Lower lobe of right lung (tissue), 2 donors: ENCODE data around the gene RAB31. TPM values are rescaled to one million over a fixed set of nuclear protein-coding genes. Genes with fewer than 3 reads are reported as not detected.

Experiments used
- ATAC-seq, 2 donors: fragments of 200-7000 bp; cut with Tn5 transposase; one replicate each; pipeline ENCODE4 v1.9.1; 2020 to 2022; ENCODE audit warnings: mild to moderate bottlenecking in 2 of 2, moderate library complexity in 2 of 2
- DNase-seq: peaks from one replicate; pipeline ENCODE4 v3.0.0-alpha.2; 2020
- H3K27ac ChIP-seq: fragments of 200-600 bp; one replicate; pipeline ENCODE4 v1.8.0; 2022
- H3K27me3 ChIP-seq: fragments of 200-600 bp; one replicate; pipeline ENCODE4 v1.8.0; 2022; ENCODE audit warnings: low read depth
- H3K36me3 ChIP-seq: fragments of 200-600 bp; one replicate; pipeline ENCODE4 v1.8.0; 2022; ENCODE audit warnings: mild to moderate bottlenecking
- H3K4me1 ChIP-seq: fragments of 200-600 bp; one replicate; pipeline ENCODE4 v1.8.0; 2022
- H3K4me3 ChIP-seq: fragments of 200-600 bp; one replicate; pipeline ENCODE4 v1.8.0; 2022; ENCODE audit warnings: mild to moderate bottlenecking
- H3K9me3 ChIP-seq: fragments of 200-600 bp; one replicate; pipeline ENCODE4 v1.8.0; 2022
- intact Hi-C: fragments of 100-400 bp; cut with DNase I; formaldehyde crosslinking; loops from one replicate; pipeline ENCODE4 v1.11.0; 2022
- total RNA-seq: library from RNA; stranded (reverse); fragmentation: NEBNext Ultra II Directional; extraction: Animal tissue kit (Norgen Biotek cat#: 25700); gene quantifications from one replicate; pipeline ENCODE4 v1.2.1, GENCODE V29; 2021
- TF ChIP-seq, protein P1 (sequence below): fragments of 200-600 bp; IDR thresholded peaks from one replicate; pipeline ENCODE4 v1.8.0; 2022; ENCODE audit warnings: antibody characterized with exemption, mild to moderate bottlenecking
- donor health status: DM: no; HTN: yes; CAD: no; lungs with severe emphysema.

RAB31 gene
- total RNA-seq, 1 donor from 2014 or later, result 110 TPM

DNA sequence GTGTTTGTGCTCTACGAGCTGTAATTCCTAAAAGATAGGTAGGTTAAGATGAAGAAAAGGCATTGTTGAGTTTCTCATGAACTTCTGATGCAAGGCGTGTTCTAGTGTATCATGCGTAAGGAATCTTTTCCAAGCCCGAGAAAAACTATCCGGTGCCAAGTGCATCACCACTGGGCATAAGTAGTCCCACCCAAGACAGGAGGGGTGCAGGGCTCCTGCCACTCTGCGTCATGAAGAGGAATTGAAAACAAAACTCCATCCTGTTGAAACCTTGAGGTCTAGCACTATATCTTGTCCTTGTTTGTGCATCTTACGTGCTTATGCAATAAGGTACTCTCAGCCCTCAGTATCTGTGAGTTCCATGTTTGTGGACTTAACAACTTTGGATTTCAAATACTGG lies 45.7 kb downstream of the RAB31 start:
- H3K9me3 ChIP-seq, result no peaks in the 10 kb centered on the region
- intact Hi-C loops, result no loop called here
- no peak overlapping the region for H3K27ac ChIP-seq
- H3K27me3 ChIP-seq, result no peaks in the 10 kb centered on the region
- DNase-seq, result no peak
- no peak overlapping the region for H3K4me3 ChIP-seq
- ATAC-seq, result peak in 1 of 2 donors; percentile 37
- TF ChIP-seq, protein P1, sequence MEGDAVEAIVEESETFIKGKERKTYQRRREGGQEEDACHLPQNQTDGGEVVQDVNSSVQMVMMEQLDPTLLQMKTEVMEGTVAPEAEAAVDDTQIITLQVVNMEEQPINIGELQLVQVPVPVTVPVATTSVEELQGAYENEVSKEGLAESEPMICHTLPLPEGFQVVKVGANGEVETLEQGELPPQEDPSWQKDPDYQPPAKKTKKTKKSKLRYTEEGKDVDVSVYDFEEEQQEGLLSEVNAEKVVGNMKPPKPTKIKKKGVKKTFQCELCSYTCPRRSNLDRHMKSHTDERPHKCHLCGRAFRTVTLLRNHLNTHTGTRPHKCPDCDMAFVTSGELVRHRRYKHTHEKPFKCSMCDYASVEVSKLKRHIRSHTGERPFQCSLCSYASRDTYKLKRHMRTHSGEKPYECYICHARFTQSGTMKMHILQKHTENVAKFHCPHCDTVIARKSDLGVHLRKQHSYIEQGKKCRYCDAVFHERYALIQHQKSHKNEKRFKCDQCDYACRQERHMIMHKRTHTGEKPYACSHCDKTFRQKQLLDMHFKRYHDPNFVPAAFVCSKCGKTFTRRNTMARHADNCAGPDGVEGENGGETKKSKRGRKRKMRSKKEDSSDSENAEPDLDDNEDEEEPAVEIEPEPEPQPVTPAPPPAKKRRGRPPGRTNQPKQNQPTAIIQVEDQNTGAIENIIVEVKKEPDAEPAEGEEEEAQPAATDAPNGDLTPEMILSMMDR, result no peak
- no peaks in the 10 kb centered on the region for H3K36me3 ChIP-seq
- H3K4me1 ChIP-seq, result peaks cover 33% of the 10 kb centered on the region

DNA sequence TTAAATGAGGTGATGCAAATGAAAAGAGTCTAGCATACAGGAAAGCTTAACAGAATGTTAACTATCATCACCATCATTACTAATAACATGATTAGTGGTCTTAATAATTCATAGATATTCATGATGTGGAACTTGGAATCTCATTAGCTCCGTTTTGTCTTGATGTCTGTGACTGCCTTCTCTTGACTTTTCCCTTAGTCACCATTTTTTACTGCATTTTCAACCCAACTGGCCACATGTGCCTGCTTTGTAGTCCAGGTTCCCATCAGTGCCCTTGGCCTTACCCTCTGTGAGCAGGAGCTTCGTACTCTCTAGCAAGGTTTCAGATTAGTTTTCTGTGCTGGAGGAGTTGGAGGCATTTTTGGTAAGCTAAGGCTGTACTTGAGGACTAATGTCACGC lies 47.0 kb downstream of the RAB31 start:
- no peaks in the 10 kb centered on the region for H3K36me3 ChIP-seq
- no peak overlapping the region for H3K4me3 ChIP-seq
- no peak for DNase-seq
- peaks cover 30% of the 10 kb centered on the region for H3K4me1 ChIP-seq
- H3K9me3 ChIP-seq, result no peaks in the 10 kb centered on the region
- no peak overlapping the region for H3K27ac ChIP-seq
- H3K27me3 ChIP-seq, result no peaks in the 10 kb centered on the region
- TF ChIP-seq, protein P1, result no peak
- ATAC-seq, result no peak
- intact Hi-C loops, result no loop called here

DNA sequence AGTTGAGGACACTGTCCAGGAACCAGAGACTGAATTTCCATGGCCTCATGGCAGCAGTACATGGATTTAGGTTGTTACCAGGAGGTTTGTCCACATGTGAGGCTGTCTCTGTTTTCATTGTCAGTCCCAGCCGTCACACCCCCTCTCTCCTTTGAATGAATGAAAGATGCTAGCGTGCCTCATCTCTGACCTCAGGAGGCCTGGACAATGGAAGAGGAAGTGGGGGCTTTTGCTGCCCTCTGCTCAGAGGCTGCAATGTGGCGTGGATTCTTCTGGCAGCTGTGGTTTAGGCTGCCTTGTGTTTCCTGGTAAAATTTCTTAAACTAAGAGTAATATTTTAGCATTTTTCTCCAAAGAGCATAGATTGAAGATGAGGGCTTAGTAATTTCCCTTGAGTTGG lies 47.5 kb downstream of the RAB31 start:
- intact Hi-C loops, result no loop called here
- Histone ChIP-seq H3K36me3 (no peaks in the 10 kb centered on the region), H3K27ac (no peak overlapping the region), H3K9me3 (no peaks in the 10 kb centered on the region), H3K4me3 (no peak overlapping the region), H3K4me1 (peaks cover 26% of the 10 kb centered on the region), H3K27me3 (no peaks in the 10 kb centered on the region)
- TF ChIP-seq, protein P1, result no peak
- ATAC-seq (peak in 1 of 2 donors; percentile 57), DNase-seq (no peak)

DNA sequence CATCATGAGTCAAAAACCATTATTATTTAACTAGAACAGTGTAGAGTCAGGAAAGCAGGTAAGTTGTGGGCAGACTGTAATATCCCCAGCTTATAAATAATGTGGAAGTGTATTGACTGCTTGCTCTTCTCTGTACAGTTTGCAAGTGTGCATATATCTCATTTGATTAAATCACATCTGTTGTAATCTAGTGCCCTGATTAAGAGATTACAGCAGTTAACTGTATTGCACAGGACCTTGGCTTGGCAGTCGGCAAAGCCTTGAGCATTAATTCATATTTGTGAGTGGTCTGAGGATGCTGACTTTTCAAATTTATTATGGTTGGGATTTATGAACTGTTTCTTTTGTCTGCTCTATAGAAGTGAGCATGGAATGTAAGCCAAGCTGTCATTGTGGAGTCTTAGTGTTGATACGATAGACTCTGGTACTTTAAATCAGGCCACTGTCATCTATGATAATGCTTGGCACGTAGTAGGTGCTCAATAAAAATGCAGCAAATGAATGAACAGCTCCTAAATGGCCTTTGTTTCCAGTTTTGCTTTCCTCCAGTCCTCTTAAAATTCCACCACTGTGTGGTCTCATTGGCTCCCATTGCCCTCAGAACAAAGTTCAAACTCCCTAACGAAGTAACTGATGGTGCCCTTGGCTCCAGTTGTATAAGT lies 48.3 kb downstream of the RAB31 start:
- ATAC-seq, result no peak
- TF ChIP-seq, protein P1, result no peak
- no peak overlapping the region for H3K4me3 ChIP-seq
- H3K36me3 ChIP-seq, result no peaks in the 10 kb centered on the region
- no peaks in the 10 kb centered on the region for H3K27me3 ChIP-seq
- DNase-seq, result no peak
- peaks cover 21% of the 10 kb centered on the region for H3K4me1 ChIP-seq
- intact Hi-C loops, result no loop called here
- H3K9me3 ChIP-seq, result no peaks in the 10 kb centered on the region
- no peak overlapping the region for H3K27ac ChIP-seq

DNA sequence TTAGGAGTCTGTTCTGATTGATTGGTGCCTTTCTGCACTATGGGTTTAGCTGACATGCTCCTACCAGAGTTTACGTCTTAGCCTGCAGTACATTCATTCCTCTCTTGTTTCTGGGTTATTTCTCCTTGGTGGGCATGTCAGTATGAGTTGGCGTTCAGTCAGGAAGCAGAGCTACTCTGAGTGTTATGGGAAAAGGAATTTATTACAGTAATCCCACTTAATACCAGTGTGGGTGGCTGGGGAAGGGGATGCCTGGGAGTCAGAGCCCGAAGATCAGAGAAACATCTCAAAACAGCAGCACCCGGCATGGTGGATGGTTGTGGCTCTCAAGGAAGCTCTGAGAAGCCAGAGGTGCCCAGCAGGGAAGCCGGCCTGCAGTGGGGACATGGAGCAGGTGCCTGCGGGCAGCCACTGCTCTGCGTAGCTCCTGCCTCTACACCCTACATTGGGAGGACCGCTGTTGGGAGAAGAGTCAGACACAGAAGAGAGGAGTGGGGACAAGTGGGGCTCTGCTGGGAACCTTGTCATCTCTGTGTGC lies 48.9 kb downstream of the RAB31 start:
- DNase-seq (no peak), ATAC-seq (peak in 1 of 2 donors; percentile 26)
- Histone ChIP-seq H3K36me3 (no peaks in the 10 kb centered on the region), H3K9me3 (no peaks in the 10 kb centered on the region), H3K27ac (no peak overlapping the region), H3K27me3 (no peaks in the 10 kb centered on the region), H3K4me3 (no peak overlapping the region), H3K4me1 (peaks cover 21% of the 10 kb centered on the region)
- intact Hi-C loops, result no loop called here
- TF ChIP-seq, protein P1, result no peak
